HG02763 (cell line): ENCODE measurements around the gene PACS1.

Experiments
- ATAC-seq: cut with Tn5 transposase; IDR thresholded peaks from one replicate; pipeline ENCODE4 v1.9.1; 2021; ENCODE audit warnings: mild to moderate bottlenecking, moderate library complexity; ENCODE audit not compliant: unreplicated experiment

The PACS1 gene

GRCh38 chr11:66048547-66049323 is 21.3 kb upstream of the PACS1 start, which contains the start of gene GAL3ST3:
Gene GAL3ST3, minus strand, starts transcription at chr11:66049161. Its CDS starts 3,746 bp downstream, at chr11:66045415.
- ATAC-seq, result no peak

- no peak for ATAC-seq
Measured at GRCh38 chr11:66050581-66051231, 19.4 kb upstream of the PACS1 start.

GRCh38 chr11:66051371-66051765 is 18.7 kb upstream of the PACS1 start:
- no peak for ATAC-seq

GRCh38 chr11:66051766-66052663 is 18.1 kb upstream of the PACS1 start, which contains the start of gene SF3B2:
Gene SF3B2, plus strand, starts transcription at chr11:66052364. Its CDS starts 21 bp downstream, at chr11:66052385.
- peak; percentile 93 for ATAC-seq

GRCh38 chr11:66052664-66052982 is 17.4 kb upstream of the PACS1 start:
- ATAC-seq, result no peak

- ATAC-seq, result no peak
Measured at GRCh38 chr11:66055021-66055420, 15.1 kb upstream of the PACS1 start.

GRCh38 chr11:66056501-66056900 is 13.6 kb upstream of the PACS1 start:
- no peak for ATAC-seq

- ATAC-seq, result no peak
Measured at GRCh38 chr11:66059966-66060680, 9.9 kb upstream of the PACS1 start.

- no peak for ATAC-seq
Measured at GRCh38 chr11:66061268-66061667, 8.8 kb upstream of the PACS1 start.

GRCh38 chr11:66062408-66062807 is 7.7 kb upstream of the PACS1 start:
- ATAC-seq, result no peak

- ATAC-seq, result no peak
Measured at GRCh38 chr11:66063900-66064299, 6.2 kb upstream of the PACS1 start.

GRCh38 chr11:66064571-66064970 is 5.5 kb upstream of the PACS1 start:
- no peak for ATAC-seq

GRCh38 chr11:66066751-66067150 is 3.3 kb upstream of the PACS1 start:
- no peak for ATAC-seq

GRCh38 chr11:66067640-66068039 is 2.4 kb upstream of the PACS1 start:
- ATAC-seq, result no peak

- no peak for ATAC-seq
Measured at GRCh38 chr11:66068154-66068821, 1.8 kb upstream of the PACS1 start.

GRCh38 chr11:66068923-66069714 is 953 bp upstream of the PACS1 start:
- peak; percentile 4 for ATAC-seq

- peak; percentile 11 for ATAC-seq
Measured at GRCh38 chr11:66070604-66071380, 720 bp downstream of the PACS1 start.

GRCh38 chr11:66071381-66071801 is 1.3 kb downstream of the PACS1 start:
- ATAC-seq, result no peak

- ATAC-seq, result no peak
Measured at GRCh38 chr11:66072081-66072480, 2.0 kb downstream of the PACS1 start.
